GM19351 (cell line): ENCODE data around the gene JAK2.
A peak's percentile ranks its signal among the peaks of the same experiment; 100 is the strongest.
"Not testable (repeated sequence)": the region's sequence is repeated elsewhere in the genome, so short reads cannot be mapped to it uniquely, and the experiment has no call there.

ENCODE experiments used
- ATAC-seq: cut with Tn5 transposase; IDR thresholded peaks from one replicate; pipeline ENCODE4 v1.9.1; 2021; ENCODE audit warnings: mild to moderate bottlenecking, moderate library complexity; ENCODE audit not compliant: unreplicated experiment

Gene JAK2

GRCh38 chr9:4980086-4980727 lies 4.9 kb upstream of the JAK2 start:
- ATAC-seq: no peak

- ATAC-seq: no peak
These were observed 2.2 kb upstream of the JAK2 start for GRCh38 chr9:4982721-4983482.

- no peak for ATAC-seq
These were observed 1.4 kb upstream of the JAK2 start for GRCh38 chr9:4983601-4984165.

- peak; percentile 1 for ATAC-seq
These were observed 876 bp upstream of the JAK2 start for GRCh38 chr9:4984171-4984620.

- peak; percentile 19 for ATAC-seq
These were observed 554 bp downstream of the JAK2 start for GRCh38 chr9:4985386-4986266.

- no peak for ATAC-seq
These were observed 1.2 kb downstream of the JAK2 start for GRCh38 chr9:4986296-4986695.

- ATAC-seq: no peak
These were observed 1.7 kb downstream of the JAK2 start for GRCh38 chr9:4986783-4987182.

- ATAC-seq: no peak
These were observed 2.9 kb downstream of the JAK2 start for GRCh38 chr9:4987961-4988421.

GRCh38 chr9:4992872-4993271 lies 7.8 kb downstream of the JAK2 start:
- no peak for ATAC-seq

GRCh38 chr9:4994166-4994890 lies 9.3 kb downstream of the JAK2 start:
- ATAC-seq: no peak

- ATAC-seq: no peak
These were observed 12.1 kb downstream of the JAK2 start for GRCh38 chr9:4997196-4997595.

- no peak for ATAC-seq
These were observed 12.6 kb downstream of the JAK2 start for GRCh38 chr9:4997631-4998030.

- ATAC-seq: no peak
These were observed 17.7 kb downstream of the JAK2 start for GRCh38 chr9:5002811-5003210.

- no peak for ATAC-seq
These were observed 19.4 kb downstream of the JAK2 start for GRCh38 chr9:5004481-5004880.

- ATAC-seq: no peak
These were observed 23.1 kb downstream of the JAK2 start for GRCh38 chr9:5008202-5008601.

GRCh38 chr9:5013374-5013773 lies 28.3 kb downstream of the JAK2 start:
- no peak for ATAC-seq

GRCh38 chr9:5015934-5016333 lies 30.9 kb downstream of the JAK2 start:
- ATAC-seq: no peak

GRCh38 chr9:5025416-5025815 lies 40.3 kb downstream of the JAK2 start:
- ATAC-seq: no peak

- ATAC-seq: not testable (repeated sequence)
These were observed 46.9 kb downstream of the JAK2 start for GRCh38 chr9:5031941-5032340.

- no peak for ATAC-seq
These were observed 55.8 kb downstream of the JAK2 start for GRCh38 chr9:5040730-5041389.
